GM12873 (cell line): ENCODE data around the gene PNMA8B.
A peak's percentile ranks its signal among the peaks of the same experiment; 100 is the strongest.

ENCODE experiments used
- TF ChIP-seq, protein P1 (sequence below): IDR thresholded peaks from 2 replicates; pipeline ENCODE4 v1.5.1; 2012; ENCODE audit warnings: low read depth, mild to moderate bottlenecking, moderate library complexity, low read length, control low read depth; ENCODE audit not compliant: insufficient read depth; ENCODE audit errors: missing control alignments

PNMA8B gene

DNA sequence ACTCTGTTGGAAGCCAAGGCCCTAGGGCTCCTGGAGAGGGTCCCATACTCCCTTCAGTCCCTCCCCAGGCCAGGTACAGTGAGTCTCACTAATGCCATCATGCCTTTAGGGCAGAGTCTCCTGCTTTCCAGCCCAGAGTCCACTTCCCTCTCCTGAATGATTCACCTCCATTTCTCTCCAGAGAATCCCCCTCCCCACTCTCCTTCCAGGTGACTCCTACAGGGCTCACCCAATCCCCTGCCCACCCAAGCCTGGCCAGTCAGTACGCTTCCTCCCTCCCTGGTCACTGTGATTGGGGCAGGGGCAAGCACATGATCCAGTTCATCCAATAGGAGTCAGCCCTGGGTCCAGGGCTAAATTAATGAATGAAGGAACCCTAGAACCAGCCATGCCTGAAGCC, 35.0 kb upstream of the PNMA8B start:
- TF ChIP-seq, protein P1, sequence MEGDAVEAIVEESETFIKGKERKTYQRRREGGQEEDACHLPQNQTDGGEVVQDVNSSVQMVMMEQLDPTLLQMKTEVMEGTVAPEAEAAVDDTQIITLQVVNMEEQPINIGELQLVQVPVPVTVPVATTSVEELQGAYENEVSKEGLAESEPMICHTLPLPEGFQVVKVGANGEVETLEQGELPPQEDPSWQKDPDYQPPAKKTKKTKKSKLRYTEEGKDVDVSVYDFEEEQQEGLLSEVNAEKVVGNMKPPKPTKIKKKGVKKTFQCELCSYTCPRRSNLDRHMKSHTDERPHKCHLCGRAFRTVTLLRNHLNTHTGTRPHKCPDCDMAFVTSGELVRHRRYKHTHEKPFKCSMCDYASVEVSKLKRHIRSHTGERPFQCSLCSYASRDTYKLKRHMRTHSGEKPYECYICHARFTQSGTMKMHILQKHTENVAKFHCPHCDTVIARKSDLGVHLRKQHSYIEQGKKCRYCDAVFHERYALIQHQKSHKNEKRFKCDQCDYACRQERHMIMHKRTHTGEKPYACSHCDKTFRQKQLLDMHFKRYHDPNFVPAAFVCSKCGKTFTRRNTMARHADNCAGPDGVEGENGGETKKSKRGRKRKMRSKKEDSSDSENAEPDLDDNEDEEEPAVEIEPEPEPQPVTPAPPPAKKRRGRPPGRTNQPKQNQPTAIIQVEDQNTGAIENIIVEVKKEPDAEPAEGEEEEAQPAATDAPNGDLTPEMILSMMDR, result no peak

DNA sequence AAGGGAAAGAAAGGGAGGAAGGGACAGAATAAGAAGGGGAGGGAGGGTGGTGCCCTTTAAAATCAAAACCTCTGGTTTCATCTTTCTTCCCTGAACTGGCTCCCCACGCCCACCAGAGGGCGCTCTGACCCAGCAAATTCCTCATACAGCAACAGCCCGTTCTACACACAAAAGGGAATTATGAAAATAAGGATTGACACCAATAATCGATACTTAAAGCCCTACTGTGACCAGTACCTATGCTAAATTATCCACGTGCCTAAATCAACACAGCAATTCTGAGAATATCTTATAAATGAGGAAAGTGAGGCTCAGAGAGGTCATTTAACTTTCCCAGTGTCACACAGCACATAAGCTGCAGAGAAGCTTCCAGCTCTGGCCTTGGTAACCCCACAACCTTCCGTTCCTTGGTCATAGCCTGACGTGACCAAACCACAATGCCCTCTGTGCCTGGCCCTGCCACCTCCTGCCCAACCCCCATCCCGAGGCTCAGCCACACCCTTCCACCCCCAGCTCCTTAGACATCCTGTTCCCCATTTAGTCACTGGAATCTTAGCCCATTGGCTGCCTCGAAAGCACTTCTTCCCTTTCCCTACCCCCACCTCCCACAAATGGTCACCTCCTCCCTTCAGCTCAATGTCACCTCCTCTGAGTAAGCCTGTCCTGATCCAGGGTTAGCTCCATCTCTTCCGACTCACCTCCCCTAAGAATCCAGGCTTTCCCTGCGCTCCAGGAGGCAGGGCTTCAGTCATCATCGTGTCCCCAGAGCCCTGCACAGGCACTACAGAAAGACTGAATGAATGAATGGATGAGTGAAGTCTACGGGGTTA, 34.2 kb upstream of the PNMA8B start:
- TF ChIP-seq, protein P1, result peak; percentile 89

DNA sequence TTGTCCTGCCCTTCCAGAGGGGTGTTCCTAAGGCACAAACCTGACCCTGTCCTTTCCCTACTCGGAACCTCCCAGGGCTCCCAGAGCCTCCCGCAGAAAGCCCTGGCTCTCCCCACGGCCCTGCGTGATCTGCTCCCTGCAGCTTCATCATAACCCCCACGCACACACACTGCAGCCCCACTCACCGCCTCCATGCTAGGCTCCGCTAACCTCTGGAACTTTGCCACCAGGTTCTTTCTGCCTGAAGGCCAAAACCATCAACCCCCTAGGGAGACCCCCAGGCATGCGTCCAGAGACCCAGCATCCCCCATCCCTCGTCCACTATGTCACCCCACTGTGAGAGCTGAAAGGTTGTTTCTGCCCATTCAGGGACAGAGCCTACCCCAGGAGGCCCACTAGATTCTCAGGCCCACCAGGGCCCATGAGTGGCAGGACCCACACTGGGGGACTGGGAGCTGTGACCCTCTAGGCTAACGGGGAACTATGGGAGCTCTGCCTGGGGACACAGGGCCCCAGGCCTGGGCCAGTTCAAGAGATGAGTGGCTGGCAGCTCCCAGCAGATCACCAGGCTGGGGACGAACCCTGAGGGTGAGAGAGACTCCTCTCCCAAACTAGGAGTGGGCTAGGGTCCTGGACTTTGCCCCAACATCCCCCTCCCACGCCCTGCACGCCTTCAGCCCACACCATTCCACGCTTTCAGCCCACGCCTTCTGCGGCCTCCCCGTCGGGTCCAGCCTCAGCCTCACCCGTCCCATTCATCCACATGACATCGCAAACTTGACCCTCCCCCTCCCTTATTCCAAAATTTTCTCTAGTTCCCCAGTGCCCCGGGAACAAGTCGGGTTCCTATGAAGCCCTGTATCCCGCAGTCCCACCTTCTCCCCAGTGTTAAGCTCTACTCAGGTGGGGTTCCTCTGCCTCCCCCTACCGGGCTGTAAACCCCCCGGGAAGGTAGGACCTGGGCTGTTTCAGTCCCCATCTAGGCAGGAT, 33.2 kb upstream of the PNMA8B start:
- TF ChIP-seq, protein P1, result no peak

DNA sequence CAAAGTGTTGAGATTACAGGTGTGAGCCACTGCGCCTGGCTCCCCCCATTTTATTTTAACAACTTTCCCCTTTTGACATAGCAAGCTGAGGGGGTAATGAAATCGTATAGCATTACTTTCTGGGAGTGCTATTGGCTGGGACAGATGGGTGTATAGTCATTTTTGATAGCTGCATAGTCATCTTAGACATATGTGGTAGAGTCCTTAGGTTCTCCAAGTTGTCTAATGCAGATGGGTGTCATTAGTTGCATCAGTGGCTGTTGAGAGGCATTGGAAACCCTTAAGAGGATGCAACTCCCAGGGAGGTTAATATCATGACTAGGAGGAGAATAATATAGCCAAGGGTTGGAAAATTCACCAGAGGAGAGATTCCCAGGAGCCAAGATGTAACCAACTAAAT, 28.6 kb upstream of the PNMA8B start:
- TF ChIP-seq, protein P1, result no peak

DNA sequence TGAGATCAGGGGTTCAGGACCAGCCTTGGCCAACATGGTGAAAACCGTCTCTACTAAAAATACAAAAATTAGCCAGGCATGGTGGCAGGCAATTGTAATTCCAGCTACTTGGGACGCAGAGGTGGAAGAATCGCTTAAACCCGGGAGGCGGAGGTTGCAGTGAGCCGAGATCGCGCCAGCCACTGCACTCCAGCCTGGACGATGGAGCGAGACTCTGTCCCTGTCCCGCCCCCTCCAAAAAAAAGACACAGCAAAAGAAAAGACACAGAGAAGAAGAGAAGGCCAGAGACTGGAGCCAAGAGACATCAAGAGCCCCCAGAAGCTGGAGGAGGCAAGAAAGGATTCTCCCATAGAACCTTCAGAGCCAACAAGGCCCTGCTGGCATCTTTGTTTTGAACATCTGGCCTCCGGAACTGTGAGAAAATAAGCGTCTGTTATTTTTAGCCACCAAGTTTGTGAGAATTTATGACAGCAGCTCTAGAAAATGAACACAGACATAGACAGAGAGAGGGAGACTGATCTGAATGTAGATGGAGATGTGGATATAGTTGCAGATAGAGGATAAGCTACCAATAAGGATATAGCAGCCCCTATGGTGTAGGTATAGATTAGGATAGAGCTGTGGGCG, 25.7 kb upstream of the PNMA8B start:
- TF ChIP-seq, protein P1, result no peak

DNA sequence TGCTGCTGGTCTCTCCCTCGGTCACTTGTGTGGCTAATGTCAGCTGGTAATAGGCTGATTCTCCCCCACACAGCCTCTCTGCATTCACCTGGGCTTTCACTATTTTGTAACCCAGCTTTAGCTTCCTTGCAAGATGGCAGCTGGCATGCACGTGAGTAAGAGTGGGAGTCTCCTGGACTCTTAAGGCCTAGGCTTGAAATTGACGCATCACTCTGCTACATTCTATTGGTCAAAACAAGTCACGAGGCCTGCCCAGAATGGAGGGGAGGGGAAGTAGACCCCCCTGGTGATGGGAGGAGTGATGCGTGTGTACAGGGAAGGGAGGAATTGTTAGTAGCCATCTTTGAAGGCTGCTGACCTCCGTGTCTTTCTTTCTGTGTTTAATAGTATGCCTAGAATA, 24.9 kb upstream of the PNMA8B start:
- TF ChIP-seq, protein P1, result no peak
